Activated naive CD8-positive, alpha-beta T cell (primary cell): ENCODE results near the gene RANBP10.

Source experiments
- H3K27ac Mint-ChIP-seq: one replicate; pipeline ENCODE4 v1.8.0; 2021; ENCODE audit warnings: mixed read lengths
- H3K27me3 Mint-ChIP-seq: one replicate; pipeline ENCODE4 v1.8.0; 2021; ENCODE audit warnings: mixed read lengths
- H3K36me3 Mint-ChIP-seq: one replicate; pipeline ENCODE4 v1.8.0; 2021; ENCODE audit warnings: mixed read lengths
- H3K4me1 Mint-ChIP-seq: one replicate; pipeline ENCODE4 v1.8.0; 2021; ENCODE audit warnings: low read depth, mixed read lengths
- H3K4me3 Mint-ChIP-seq: one replicate; pipeline ENCODE4 v1.8.0; 2021; ENCODE audit warnings: mild to moderate bottlenecking, mixed read lengths
- H3K9me3 Mint-ChIP-seq: one replicate; pipeline ENCODE4 v1.8.0; 2021; ENCODE audit warnings: low read depth, mixed read lengths

The RANBP10 gene

GRCh38 chr16:67678354-67679023, 127.9 kb downstream of the RANBP10 start:
- Mint-ChIP-seq H3K4me3 (no peak overlapping the region), H3K27ac (no peak overlapping the region), H3K27me3 (no peaks in the 10 kb centered on the region), H3K9me3 (no peaks in the 10 kb centered on the region), H3K4me1 (no peaks in the 10 kb centered on the region), H3K36me3 (peaks cover 3% of the 10 kb centered on the region)

DNA sequence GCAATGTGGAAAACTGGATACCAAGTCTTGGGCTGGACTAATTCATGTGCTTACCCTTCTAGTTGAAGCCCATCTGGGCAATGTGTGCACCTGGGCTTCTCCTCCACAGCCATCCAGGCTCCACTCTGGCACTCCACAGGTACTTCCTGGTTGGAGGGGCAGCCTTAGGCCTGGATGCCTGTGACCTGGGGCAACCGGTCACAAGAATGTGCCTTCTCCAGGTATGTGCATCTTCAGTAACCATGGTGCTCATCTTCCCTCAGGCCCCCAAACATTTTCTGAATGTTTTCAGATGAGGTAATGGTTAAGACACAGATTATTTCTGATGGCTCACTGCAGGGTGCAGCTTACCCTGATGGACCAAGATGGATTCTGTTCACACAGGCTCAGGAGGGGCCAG, 128.6 kb downstream of the RANBP10 start:
- Mint-ChIP-seq H3K27ac (no peak overlapping the region), H3K27me3 (no peaks in the 10 kb centered on the region), H3K36me3 (peaks cover 3% of the 10 kb centered on the region), H3K4me1 (no peaks in the 10 kb centered on the region), H3K4me3 (no peak overlapping the region), H3K9me3 (no peaks in the 10 kb centered on the region)

DNA sequence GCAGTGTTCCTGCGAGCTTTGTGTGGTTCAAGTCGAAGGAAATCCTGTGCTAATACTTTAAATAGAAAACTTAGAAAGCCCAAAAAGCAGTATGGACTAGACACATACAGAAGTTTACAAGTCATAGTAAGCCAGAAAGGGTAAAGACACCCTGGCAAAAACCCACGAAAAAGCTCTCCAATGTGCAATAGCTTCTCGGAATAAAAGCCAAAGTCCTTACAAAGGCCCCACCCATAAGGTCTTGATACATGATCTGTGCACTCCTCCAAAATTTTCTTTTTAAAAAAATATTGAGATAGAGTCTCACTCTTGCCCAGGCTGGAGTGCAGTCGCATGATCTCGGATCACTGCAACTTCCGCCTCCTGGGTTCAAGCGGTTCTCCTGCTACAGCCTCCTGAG, 129.4 kb downstream of the RANBP10 start:
- Mint-ChIP-seq H3K4me1 (no peaks in the 10 kb centered on the region), H3K9me3 (no peaks in the 10 kb centered on the region), H3K27ac (no peak overlapping the region), H3K36me3 (no peaks in the 10 kb centered on the region), H3K27me3 (no peaks in the 10 kb centered on the region), H3K4me3 (no peak overlapping the region)

DNA sequence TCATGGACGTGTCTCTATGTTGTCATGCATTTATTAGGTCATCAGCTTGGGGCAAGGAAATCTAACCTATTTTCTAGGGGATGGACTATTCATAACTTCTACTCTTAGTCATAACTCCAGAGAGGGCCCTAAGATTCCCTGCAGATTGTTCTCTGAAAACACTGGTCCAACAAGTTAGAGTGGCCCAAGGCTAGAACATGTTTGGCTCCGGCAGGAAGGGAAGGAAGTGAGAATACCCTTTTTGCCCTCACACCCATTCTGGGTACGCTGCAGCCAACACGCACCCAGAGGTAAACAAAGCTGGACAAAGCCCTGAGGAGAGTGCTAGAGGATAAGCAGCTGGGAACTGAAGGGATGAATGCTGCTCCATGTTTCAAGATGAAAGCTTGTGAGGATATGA, 129.8 kb downstream of the RANBP10 start:
- Mint-ChIP-seq H3K27me3 (no peaks in the 10 kb centered on the region), H3K27ac (no peak overlapping the region), H3K36me3 (no peaks in the 10 kb centered on the region)

GRCh38 chr16:67675999-67676398, 130.4 kb downstream of the RANBP10 start:
- Mint-ChIP-seq H3K27ac (no peak overlapping the region), H3K27me3 (no peaks in the 10 kb centered on the region), H3K36me3 (no peaks in the 10 kb centered on the region), H3K9me3 (no peaks in the 10 kb centered on the region), H3K4me1 (no peaks in the 10 kb centered on the region), H3K4me3 (no peak overlapping the region)

More for the DNA sequence above, 129.8 kb downstream of the RANBP10 start:
- no peaks in the 10 kb centered on the region for H3K9me3 Mint-ChIP-seq
- H3K4me3 Mint-ChIP-seq = no peak overlapping the region
- no peaks in the 10 kb centered on the region for H3K4me1 Mint-ChIP-seq

DNA sequence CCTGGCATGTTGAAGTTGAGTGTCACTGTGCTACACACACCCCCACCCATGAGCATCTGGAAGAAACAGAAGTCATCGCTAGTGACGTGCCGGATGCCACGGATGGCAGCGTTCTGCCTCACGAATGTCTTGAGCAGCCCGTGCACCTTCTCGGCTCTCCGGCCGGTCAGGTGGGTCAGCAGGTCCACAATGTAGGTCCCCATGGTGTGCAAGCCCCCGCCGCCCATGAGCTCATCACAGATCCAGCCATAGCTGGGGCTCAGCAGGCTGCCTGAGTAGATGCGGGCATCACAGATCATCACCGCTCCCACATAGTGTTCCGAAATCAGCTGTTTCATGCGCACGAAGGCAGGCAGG, 130.8 kb downstream of the RANBP10 start:
- no peaks in the 10 kb centered on the region for H3K9me3 Mint-ChIP-seq
- no peak overlapping the region for H3K27ac Mint-ChIP-seq
- no peaks in the 10 kb centered on the region for H3K4me1 Mint-ChIP-seq
- H3K27me3 Mint-ChIP-seq = no peaks in the 10 kb centered on the region
- no peak overlapping the region for H3K4me3 Mint-ChIP-seq
- H3K36me3 Mint-ChIP-seq = no peaks in the 10 kb centered on the region

DNA sequence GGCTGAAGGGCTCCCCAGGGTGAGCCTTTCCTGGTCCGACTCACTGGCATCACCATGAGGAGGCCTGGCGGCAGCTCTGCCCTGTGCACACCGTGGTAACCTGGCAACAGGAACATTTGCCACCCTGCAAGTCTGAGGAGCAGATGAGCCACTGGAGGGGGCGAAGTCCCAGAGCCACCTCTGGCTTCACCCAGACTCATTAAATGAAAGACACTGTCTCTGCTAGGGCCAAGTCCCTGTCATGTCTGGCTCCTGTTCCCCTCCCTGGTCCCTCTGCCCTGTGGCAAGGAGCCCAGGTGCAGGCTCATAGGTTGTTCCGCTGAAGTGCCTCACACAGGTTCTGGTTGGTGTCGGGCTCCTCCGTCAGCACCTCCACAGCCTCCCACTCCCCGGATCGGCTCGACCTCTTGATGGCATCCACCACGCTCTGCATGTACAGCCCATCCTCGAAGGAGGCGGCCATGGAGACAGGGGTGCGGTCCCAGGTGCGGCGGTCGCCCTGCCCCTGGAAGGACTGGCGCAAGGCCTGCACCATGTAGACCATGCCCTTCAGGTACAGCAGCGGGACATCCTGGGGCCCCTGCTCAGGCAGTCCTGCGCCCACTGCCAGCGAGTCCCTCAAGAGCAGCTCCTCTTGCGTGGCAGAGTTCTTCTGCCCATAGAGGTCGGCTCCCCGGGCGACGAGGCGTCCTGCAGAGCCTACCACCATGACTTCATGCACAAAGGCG, 131.3 kb downstream of the RANBP10 start:
- Mint-ChIP-seq H3K4me3 (no peak overlapping the region), H3K9me3 (no peaks in the 10 kb centered on the region), H3K27ac (no peak overlapping the region), H3K4me1 (no peaks in the 10 kb centered on the region), H3K27me3 (no peaks in the 10 kb centered on the region), H3K36me3 (no peaks in the 10 kb centered on the region)

DNA sequence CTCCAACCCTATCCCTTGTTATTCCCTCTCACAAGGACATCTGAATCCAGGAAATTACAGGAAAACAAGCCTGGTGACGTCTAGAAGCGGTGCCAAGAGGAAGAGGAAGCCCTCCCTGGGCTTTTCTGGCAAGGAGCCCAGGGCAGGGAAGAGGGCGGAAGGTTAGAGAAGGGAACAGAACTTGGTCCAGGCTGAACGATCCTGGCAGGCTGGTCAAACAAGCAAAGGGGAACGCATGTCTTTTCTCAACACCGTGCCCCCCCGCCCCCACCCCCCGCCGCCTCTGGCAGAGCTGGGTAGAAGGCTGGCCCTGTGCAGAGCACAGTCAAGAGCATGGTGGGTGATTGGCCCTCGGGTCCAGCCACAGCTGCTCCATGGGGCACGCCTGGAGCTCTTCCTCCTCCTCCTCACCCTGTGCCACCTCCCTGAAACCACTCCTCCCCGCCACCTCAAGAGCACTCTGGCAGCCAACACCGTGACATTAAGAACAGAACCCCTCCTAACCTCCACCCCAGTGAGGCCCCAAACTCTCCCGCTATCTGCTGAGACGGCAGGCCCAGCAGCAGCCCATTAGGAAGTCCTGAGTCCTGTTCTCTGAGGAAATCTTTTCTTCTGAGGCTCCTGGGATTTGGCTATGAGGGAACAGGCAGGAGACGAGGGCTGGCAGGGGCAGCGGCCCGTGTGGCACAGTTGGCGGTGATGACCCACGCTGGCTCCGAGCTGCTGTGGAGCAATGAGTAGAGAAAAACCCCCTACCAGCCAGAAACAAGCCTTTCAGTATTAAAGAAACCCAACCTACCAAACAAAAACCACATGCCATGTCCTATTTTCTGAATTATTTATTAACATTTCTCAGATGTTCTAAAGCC, 132.4 kb downstream of the RANBP10 start:
- H3K9me3 Mint-ChIP-seq = no peaks in the 10 kb centered on the region
- H3K27me3 Mint-ChIP-seq = no peaks in the 10 kb centered on the region
- no peak overlapping the region for H3K4me3 Mint-ChIP-seq
- H3K4me1 Mint-ChIP-seq = peaks cover 2% of the 10 kb centered on the region
- no peak overlapping the region for H3K27ac Mint-ChIP-seq
- no peaks in the 10 kb centered on the region for H3K36me3 Mint-ChIP-seq
